AG04450 (cell line): ENCODE results near the gene FAM98C. TPM values are rescaled to one million over a fixed set of nuclear protein-coding genes. Genes with fewer than 3 reads are reported as not detected.
"Not testable (repeated sequence)": the region's sequence is repeated elsewhere in the genome, so short reads cannot be mapped to it uniquely, and the experiment has no call there.

Experiments used
- CTCF ChIA-PET: fragments of 300-600, 350-600 bp; formaldehyde crosslinking; extraction: SDS; loops from one replicate; lab custom pipeline; 2022; ENCODE audit warnings: antibody characterized with exemption, inconsistent platforms; lab: Charles Lee
- POLR2A ChIA-PET: fragments of 350-600 bp; formaldehyde crosslinking; extraction: SDS; loops from one replicate; lab custom pipeline; 2021; ENCODE audit warnings: antibody characterized with exemption, inconsistent platforms; lab: Yijun Ruan, JAX
- DNase-seq: peaks from one replicate; pipeline ENCODE4 v3.0.0-alpha.2; 2011; ENCODE audit warnings: low read depth, low spot score
- H3K27ac ChIP-seq: one replicate; pipeline ENCODE4 v1.5.1; 2012; ENCODE audit warnings: low read depth, low read length, control low read depth
- H3K27me3 ChIP-seq: one replicate; pipeline ENCODE4 v1.6.0; 2012; ENCODE audit warnings: low read length; ENCODE audit not compliant: control insufficient read depth, insufficient read depth
- H3K4me3 ChIP-seq: 2 replicates; pipeline ENCODE4 v1.5.1; 2011; ENCODE audit warnings: mild to moderate bottlenecking, low read depth, low read length, control low read depth
- H3K9me3 ChIP-seq: 2 replicates; pipeline ENCODE4 v1.5.1; 2012; ENCODE audit warnings: low read length; ENCODE audit not compliant: control insufficient read depth, insufficient read depth
- CTCF ChIP-seq: IDR thresholded peaks from 2 replicates; pipeline ENCODE4 v1.5.1; 2011; ENCODE audit warnings: low read depth, low read length, control low read depth, inconsistent platforms
- polyA plus RNA-seq: library from polyadenylated mRNA; depleted of rRNA; stranded (reverse); fragments of >200 nt; gene quantifications from 2 replicates; pipeline ENCODE4 v1.2.3, GENCODE V29; 2011

FAM98C gene
- polyA plus RNA-seq, 1 experiment = 5.0 TPM

- CTCF ChIA-PET = interaction anchor here (0.6 to 1.5 kb wide), 2 partner anchors 8 to 522 kb away, joined by 3 to 6 read pairs; partner anchors contain the start of gene FAM98C
- H3K27me3 ChIP-seq = no peaks in the 10 kb centered on the region
- no peak overlapping the region for H3K4me3 ChIP-seq
- H3K27ac ChIP-seq = no peak overlapping the region
- H3K9me3 ChIP-seq = no peaks in the 10 kb centered on the region
- POLR2A ChIA-PET = interaction anchor here (0.6 kb wide), 1 partner anchor 218 kb away, joined by 3 read pairs; no protein-coding TSS in a partner anchor
- no peak for TF ChIP-seq CTCF
- DNase-seq = no peak
Observed at GRCh38 chr19:38411041-38411712, 8.3 kb downstream of the FAM98C start.

- H3K4me3 ChIP-seq, DNase-seq, H3K27me3 ChIP-seq, H3K9me3 ChIP-seq, H3K27ac ChIP-seq: not testable (repeated sequence)
- POLR2A ChIA-PET = interaction anchor here (0.6 kb wide), 1 partner anchor 218 kb away, joined by 3 read pairs; no protein-coding TSS in a partner anchor
- CTCF ChIA-PET = interaction anchor here (0.6 to 2.5 kb wide), 4 partner anchors 9 to 521 kb away, joined by 3 to 20 read pairs (median 4); partner anchors contain the start of gene FAM98C
Observed at GRCh38 chr19:38411898-38412297, 9.0 kb downstream of the FAM98C start.

GRCh38 chr19:38412491-38412890 lies 9.6 kb downstream of the FAM98C start:
- Histone ChIP-seq H3K4me3 (no peak overlapping the region), H3K27ac (no peak overlapping the region), H3K9me3 (no peaks in the 10 kb centered on the region), H3K27me3 (peaks cover 6% of the 10 kb centered on the region)
- no peak for TF ChIP-seq CTCF
- ChIA-PET CTCF (interaction anchor here (0.8 to 2.5 kb wide), 2 partner anchors 10 to 221 kb away, joined by 3 to 20 read pairs; partner anchors contain the start of gene FAM98C), POLR2A (no interaction called here)
- no peak for DNase-seq

GRCh38 chr19:38412961-38413360 lies 10.1 kb downstream of the FAM98C start:
- CTCF ChIA-PET = interaction anchor here (0.6 to 2.5 kb wide), 3 partner anchors 10 to 221 kb away, joined by 3 to 20 read pairs (median 3); partner anchors contain the start of gene FAM98C
- Histone ChIP-seq H3K27ac (no peak overlapping the region), H3K27me3 (peaks cover 11% of the 10 kb centered on the region), H3K4me3 (no peak overlapping the region), H3K9me3 (no peaks in the 10 kb centered on the region)
- DNase-seq = no peak
- POLR2A ChIA-PET = no interaction called here
- no peak for TF ChIP-seq CTCF

GRCh38 chr19:38413416-38413815 lies 10.5 kb downstream of the FAM98C start:
- Histone ChIP-seq H3K9me3 (no peaks in the 10 kb centered on the region), H3K27me3 (peaks cover 16% of the 10 kb centered on the region), H3K4me3 (no peak overlapping the region), H3K27ac (no peak overlapping the region)
- ChIA-PET POLR2A (no interaction called here), CTCF (interaction anchor here (0.6 to 2.5 kb wide), 4 partner anchors 9 to 187 kb away, joined by 3 to 20 read pairs (median 4); partner anchors contain the start of gene FAM98C)
- DNase-seq = no peak
- TF ChIP-seq CTCF = no peak
